Activated naive CD8-positive, alpha-beta T cell treated with anti-CD3 and anti-CD28 coated beads, Interleukin-2, amount 50 U/mL, for 16 hours (primary cell): ENCODE measurements around the gene CRACR2A.

Source experiments
- DNase-seq: peaks from one replicate; pipeline ENCODE4 v3.0.0-alpha.2; 2020; ENCODE audit warnings: low read depth, low spot score

The CRACR2A gene

DNA sequence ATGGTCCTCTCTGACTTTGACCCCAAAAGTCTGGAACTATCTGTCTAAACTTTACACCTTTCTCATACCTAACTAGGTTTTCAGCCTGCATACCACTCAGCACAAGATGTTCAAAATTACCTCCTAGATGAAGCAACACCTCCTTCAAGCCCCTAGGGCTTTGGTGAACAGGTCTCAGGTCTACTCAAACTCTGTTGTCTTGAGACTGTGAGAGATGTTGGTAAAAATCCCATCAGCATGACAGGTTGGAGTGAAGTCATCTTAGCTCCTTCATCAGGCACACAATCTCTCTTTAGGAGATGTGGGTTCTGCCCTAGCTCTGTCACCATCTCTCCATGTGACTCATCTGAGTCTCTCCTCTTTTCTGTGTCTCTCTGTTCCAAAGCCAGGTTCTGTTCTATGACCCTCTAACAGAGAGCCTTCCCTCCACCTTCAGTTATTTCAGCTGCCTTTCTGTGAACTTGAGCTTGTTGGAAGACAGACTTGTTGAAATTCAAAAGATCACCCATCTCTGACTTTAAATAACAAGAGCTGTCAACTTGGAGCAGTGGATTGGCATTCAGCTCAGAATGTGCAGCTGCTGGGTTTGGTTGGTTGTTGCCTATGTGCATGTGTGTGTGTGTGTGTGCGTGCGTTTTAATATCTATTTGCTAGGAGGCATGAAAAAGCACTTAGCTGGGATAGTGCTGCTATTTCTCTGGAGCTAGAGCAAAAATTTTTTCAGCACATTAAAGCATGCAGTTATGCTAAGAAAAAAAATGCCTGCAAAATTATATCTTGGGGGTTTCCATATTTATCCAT is 130.7 kb downstream of the CRACR2A start:
- no peak for DNase-seq

GRCh38 chr12:3620856-3621255 is 132.1 kb downstream of the CRACR2A start:
- no peak for DNase-seq

GRCh38 chr12:3617565-3617964 is 135.3 kb downstream of the CRACR2A start:
- no peak for DNase-seq

GRCh38 chr12:3615862-3616261 is 137.0 kb downstream of the CRACR2A start:
- no peak for DNase-seq

DNA sequence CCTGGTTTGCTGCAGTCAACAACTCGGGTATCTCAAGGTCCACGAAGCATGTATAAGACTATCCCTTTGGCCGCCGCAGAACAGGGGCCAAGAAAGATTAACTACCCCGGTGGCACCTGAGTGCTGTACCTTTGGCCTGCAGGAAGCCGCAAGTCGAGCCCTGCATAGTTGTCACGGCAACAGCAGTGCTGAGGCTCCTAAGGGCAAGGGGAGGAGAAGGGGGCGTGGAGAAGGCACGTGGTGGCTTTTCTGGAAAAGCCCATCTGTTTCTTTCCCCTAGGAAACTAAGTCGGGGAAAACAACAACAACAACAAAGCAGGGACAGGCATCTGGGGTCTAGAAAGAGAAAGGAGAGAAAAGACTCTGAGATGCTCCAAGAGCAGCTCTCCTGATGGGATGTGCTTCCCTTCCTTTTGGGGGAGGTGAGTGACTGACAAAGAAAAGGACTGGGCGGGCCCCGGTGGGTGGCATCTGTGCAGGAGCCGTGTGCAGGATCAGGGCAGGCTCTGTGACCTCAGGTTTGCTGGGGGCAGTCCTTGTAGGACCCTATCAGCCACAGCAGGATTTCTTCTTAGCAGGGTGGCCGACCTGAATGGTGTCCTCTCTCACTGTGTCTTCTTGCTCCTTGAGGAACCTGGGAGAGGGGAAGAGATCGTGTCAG is 138.0 kb downstream of the CRACR2A start:
- no peak for DNase-seq

- no peak for DNase-seq
These were observed 139.1 kb downstream of the CRACR2A start for GRCh38 chr12:3613641-3614395.

- no peak for DNase-seq
These were observed 140.8 kb downstream of the CRACR2A start for GRCh38 chr12:3611860-3612703.

DNA sequence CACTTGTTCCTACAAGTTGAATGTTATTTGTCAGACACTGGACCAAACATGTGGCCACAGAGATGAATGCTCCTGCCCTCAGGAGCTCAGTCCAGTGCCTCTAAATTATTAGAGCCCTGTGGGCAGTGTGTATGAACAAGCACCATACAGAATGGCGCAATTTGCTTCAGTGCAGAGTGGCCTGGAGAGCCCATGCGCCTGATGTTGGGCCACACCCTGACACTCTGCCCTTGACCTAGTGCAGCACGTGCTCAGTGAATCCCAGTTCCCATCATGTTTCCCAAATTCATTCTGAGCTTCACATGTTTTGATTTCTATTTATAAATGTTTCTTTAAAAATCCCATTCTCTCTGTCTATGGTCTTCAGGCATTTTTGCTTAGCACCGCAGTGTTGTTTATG is 145.1 kb downstream of the CRACR2A start:
- DNase-seq, result no peak

DNA sequence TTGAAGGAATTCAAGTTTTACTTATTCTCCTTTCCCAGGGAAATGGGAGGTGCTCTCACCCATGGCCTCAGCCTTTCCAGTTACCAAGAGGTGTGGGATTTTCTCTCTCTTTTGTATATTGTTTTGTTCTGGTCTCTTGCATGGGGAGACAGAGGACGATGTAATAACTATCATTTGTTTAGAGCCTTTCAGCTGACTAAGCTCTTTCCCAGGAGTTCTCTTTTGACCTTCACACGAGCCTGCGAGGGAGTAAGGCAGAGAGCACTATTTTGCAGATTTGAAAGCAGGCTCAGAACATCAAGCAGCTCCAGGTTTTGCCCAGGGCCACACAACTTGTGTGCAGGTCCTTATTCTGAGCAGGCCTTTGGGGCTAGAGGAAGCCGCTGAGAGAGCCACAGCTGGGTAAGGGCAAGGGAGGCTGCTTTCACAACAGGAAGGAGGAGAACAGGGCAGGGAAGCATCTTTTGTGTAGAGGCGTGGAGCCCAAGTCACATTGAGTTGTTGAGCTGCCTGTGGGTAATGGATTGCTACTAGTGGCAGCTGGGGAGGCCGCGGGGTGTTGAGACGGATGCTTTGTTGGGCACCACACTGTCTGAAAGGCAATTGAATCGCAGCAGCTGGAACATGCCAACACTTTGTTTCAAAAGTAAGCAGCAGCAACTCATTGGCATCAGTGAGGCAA is 145.7 kb downstream of the CRACR2A start:
- no peak for DNase-seq

- no peak for DNase-seq
These were observed 146.8 kb downstream of the CRACR2A start for GRCh38 chr12:3606128-3606527.

- no peak for DNase-seq
These were observed 147.2 kb downstream of the CRACR2A start for GRCh38 chr12:3605692-3606091.

- DNase-seq, result no peak
These were observed 147.9 kb downstream of the CRACR2A start for GRCh38 chr12:3604748-3605586.

DNA sequence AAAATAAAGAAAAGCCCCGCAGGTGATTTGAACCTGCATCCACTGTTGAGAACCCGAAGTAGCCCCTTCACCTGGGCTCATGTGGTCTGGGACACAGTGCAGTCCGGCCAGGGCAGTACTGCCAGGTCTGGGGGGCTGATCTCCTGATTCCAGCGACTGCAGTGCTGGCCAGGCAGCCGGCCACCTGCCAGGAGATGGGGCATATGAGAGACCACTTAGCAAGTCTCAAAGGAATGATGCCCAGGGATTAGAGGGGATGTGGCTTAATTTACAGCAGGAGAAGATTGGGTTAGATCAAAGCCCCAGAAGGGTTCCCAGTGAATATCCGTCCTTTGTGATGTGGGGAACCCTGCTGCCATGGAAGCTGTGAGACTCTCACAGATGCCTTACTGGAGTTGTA is 148.6 kb downstream of the CRACR2A start:
- no peak for DNase-seq

- no peak for DNase-seq
These were observed 149.3 kb downstream of the CRACR2A start for GRCh38 chr12:3603576-3603975.

DNA sequence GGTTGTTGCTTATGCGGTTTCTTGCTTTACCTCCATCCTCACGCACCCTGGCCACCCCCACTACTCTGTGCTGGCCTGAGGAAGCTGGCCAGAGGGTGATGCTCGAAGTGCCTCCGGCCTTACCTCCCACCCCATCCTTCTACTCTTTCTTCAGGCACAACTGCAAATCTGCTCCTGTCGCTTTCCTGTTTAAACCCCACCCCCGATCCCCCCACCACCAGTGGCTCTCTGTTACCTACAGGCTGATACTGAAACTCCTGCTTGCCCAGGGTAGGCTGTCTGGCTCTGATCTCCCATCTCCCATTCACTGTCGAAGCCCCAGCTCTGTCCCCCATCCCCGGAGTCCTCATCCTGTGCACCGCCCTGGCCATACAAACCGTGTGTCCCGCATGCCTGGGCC is 150.4 kb downstream of the CRACR2A start:
- no peak for DNase-seq

- DNase-seq, result no peak
These were observed 151.3 kb downstream of the CRACR2A start for GRCh38 chr12:3601461-3602150.

DNA sequence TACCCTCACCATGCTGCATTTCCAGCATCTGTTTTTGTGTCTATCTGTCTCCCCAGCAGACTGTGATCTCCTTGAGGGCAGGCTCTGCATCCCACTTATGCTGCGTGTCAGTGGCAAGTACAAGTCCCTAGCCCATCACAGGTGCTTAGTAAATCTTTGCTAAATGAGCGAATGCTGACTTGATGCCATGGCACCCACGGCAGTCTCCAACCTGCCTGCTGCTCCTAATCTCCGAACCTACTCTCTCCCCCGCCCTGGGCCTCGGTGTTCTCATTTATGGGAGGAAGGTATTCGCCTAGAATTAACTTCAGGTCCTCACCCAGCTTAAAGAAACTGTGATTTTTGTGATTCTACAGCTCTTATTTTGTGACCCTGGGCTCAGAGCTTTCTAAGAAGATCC is 152.0 kb downstream of the CRACR2A start:
- DNase-seq, result no peak

DNA sequence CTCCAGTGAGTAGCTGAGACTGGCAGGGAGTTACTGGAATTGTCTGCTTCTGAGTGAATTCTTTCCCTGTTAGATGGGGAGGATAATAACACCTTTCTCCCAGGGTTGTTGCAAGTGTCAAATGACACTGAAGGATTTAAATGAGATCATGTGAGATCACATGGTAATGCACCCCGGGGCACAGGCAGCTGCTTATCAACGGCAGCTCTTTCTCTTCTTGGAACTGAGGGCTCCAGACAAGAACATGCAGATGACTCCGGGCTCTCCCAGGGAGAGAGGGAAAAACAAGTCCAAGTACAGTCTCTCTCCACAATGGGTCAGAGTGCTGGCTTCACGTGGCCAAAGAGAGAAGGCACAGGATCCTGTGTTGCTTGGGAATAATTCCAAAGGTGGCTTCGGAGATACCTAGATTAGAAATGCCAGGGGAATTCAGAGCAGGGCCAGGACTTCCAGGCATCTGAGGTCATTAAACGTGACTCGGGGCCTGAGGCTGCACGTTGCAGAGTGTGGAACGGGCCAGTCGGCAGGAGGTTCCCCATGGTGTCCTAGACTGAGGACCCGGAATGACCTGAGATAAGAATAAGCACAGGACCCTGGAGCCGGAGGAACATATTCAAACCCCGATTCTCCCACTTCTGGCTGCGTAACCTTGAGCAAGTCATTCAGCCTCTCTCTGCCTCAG is 152.7 kb downstream of the CRACR2A start:
- no peak for DNase-seq
